ENCODE measurements around the gene TGFBR3.

- TF ChIP-seq POLR2A (IDR thresholded peaks at IDR 0.05; ENCODE audit: low read length) = no peak
- TF ChIP-seq GATA1 (IDR thresholded peaks at IDR 0.05; ENCODE audit: low read depth, low read length) = no peak
Measured at GRCh38 chr1:91814448-91814847, 71.5 kb downstream of the TGFBR3 start.

Measured in erythroblast (primary cell).